Gastrocnemius medialis (tissue), 4 donors: ENCODE data around the gene KCND3. TPM values are rescaled to one million over a fixed set of nuclear protein-coding genes. Genes with fewer than 3 reads are reported as not detected.

ENCODE experiments used
- ATAC-seq, 2 donors: fragments of 150-250 bp; one replicate each; pipeline ENCODE4 v1.9.1; 2016
- DNase-seq, 2 donors: peaks; one replicate each; pipeline ENCODE4 v3.0.0-alpha.2; 2019
- H3K27ac ChIP-seq, 4 donors: fragments of 200-600 bp; sonication (generic); 1 replicate in 1 of 4; 2 replicates in 3 of 4; pipeline ENCODE4 v1.5.1; 2016 to 2018; ENCODE audit warnings: mild to moderate bottlenecking in 2 of 4, moderate library complexity in 1 of 4
- H3K27me3 ChIP-seq, 3 donors: fragments of 200-600 bp; sonication (generic) in 2 of 3; 1 replicate in 1 of 3; 2 replicates in 2 of 3; pipeline versions ENCODE4 v1.5.1 to v1.6.0; 2016 to 2019; ENCODE audit warnings: mild to moderate bottlenecking in 1 of 3, moderate library complexity in 1 of 3
- H3K36me3 ChIP-seq, 2 donors: fragments of 200-600 bp; sonication (generic) in 1 of 2; one replicate each; pipeline ENCODE4 v1.5.1; 2017 to 2018
- H3K4me1 ChIP-seq, 2 donors: fragments of 200-600 bp; sonication (generic) in 1 of 2; one replicate each; pipeline ENCODE4 v1.5.1; 2016 to 2017; ENCODE audit warnings: mild to moderate bottlenecking in 2 of 2
- H3K4me3 ChIP-seq, 4 donors: fragments of 200-600 bp; sonication (generic) in 3 of 4; 1 replicate in 1 of 4; 2 replicates in 3 of 4; pipeline ENCODE4 v1.5.1; 2016 to 2019; ENCODE audit warnings: mild to moderate bottlenecking in 2 of 4
- H3K9me3 ChIP-seq, 3 donors: fragments of 200-600 bp; sonication (generic) in 2 of 3; 1 replicate in 1 of 3; 2 replicates in 2 of 3; pipeline ENCODE4 v1.5.1; 2016 to 2019
- CTCF ChIP-seq, 5 experiments: fragments of 450-650 bp in 3 of 5; fragments of 200-600 bp in 2 of 5; sonication (generic) in 2 of 5; IDR thresholded peaks in 4 of 5; conservative IDR thresholded peaks in 1 of 5; 1 replicate in 4 of 5; 2 replicates in 1 of 5; pipeline ENCODE4 v1.5.1; 2016 to 2019; ENCODE audit warnings: antibody characterized with exemption in 5 of 5, mild to moderate bottlenecking in 3 of 5, moderate library complexity in 3 of 5
- POLR2A ChIP-seq, 2 donors: fragments of 450-650 bp; IDR thresholded peaks; one replicate each; pipeline ENCODE4 v1.6.1; 2017; ENCODE audit warnings: antibody characterized with exemption in 2 of 2, mild to moderate bottlenecking in 2 of 2, moderate library complexity in 2 of 2
- in situ Hi-C, 4 donors: fragments of 200-750 bp; cut with MboI; loops; one replicate each; pipeline versions ENCODE4 v1.15.0 to v1.8.0; 2017; ENCODE audit warnings: low sequenced_read_pairs in 4 of 4
- intact Hi-C: fragments of 100-400 bp; cut with DNase I; formaldehyde crosslinking; loops from one replicate; pipeline ENCODE4 v1.15.1; 2023; ENCODE audit warnings: low total_unique reads
- total RNA-seq, 4 donors: library from RNA; depleted of rRNA; stranded (reverse); fragments of >200 nt; gene quantifications; one replicate each; pipeline versions ENCODE4 v1.1.0 to v1.2.3, GENCODE V29; 2016

Gene KCND3
- total RNA-seq, 4 donors from 2014 or later: 1.2 to 2.6 (median 1.5) TPM

GRCh38 chr1:111776861-111777260 lies 212.6 kb downstream of the KCND3 start:
- ATAC-seq (no peak), DNase-seq (no peak)
- no peak overlapping the region for H3K4me3 ChIP-seq
- TF ChIP-seq POLR2A (IDR thresholded peaks at IDR 0.05) (no peak), CTCF (IDR thresholded peaks at IDR 0.05 in 4 of 5, conservative IDR thresholded peaks at IDR 0.05 in 1 of 5) (no peak)
- no peak overlapping the region for H3K27ac ChIP-seq
- intact Hi-C loops: no loop called here
- in situ Hi-C loops: loop anchor here in 2 of 4 donors (10.0 to 25.0 kb wide), 3 partner anchors 210 to 560 kb away; partner anchors contain the start of genes KCND3 (in 2 of the 2) and CHI3L2 (in 1 of the 2)
- no peaks in the 10 kb centered on the region for H3K9me3 ChIP-seq
- no peaks in the 10 kb centered on the region for H3K36me3 ChIP-seq
- H3K4me1 ChIP-seq: no peaks in the 10 kb centered on the region
- no peaks in the 10 kb centered on the region for H3K27me3 ChIP-seq

GRCh38 chr1:111776391-111776790 lies 213.1 kb downstream of the KCND3 start:
- Histone ChIP-seq H3K4me3 (no peak overlapping the region), H3K4me1 (no peaks in the 10 kb centered on the region), H3K36me3 (no peaks in the 10 kb centered on the region), H3K27ac (no peak overlapping the region), H3K9me3 (no peaks in the 10 kb centered on the region), H3K27me3 (no peaks in the 10 kb centered on the region)
- TF ChIP-seq CTCF (IDR thresholded peaks at IDR 0.05 in 4 of 5, conservative IDR thresholded peaks at IDR 0.05 in 1 of 5) (no peak), POLR2A (IDR thresholded peaks at IDR 0.05) (no peak)
- intact Hi-C loops: no loop called here
- DNase-seq (no peak), ATAC-seq (no peak)
- in situ Hi-C loops: loop anchor here in 2 of 4 donors (10.0 to 25.0 kb wide), 3 partner anchors 211 to 561 kb away; partner anchors contain the start of genes KCND3 (in 2 of the 2) and CHI3L2 (in 1 of the 2)

- intact Hi-C loops (no loop called here), in situ Hi-C loops (loop anchor here in 2 of 4 donors (10.0 to 25.0 kb wide), 3 partner anchors 211 to 561 kb away; partner anchors contain the start of genes KCND3 (in 2 of the 2) and CHI3L2 (in 1 of the 2))
- no peak overlapping the region for H3K27ac ChIP-seq
Measured at GRCh38 chr1:111775966-111776365, 213.5 kb downstream of the KCND3 start.

GRCh38 chr1:111770916-111771315 lies 218.6 kb downstream of the KCND3 start:
- DNase-seq (no peak), ATAC-seq (no peak)
- H3K9me3 ChIP-seq: no peaks in the 10 kb centered on the region
- no peak overlapping the region for H3K4me3 ChIP-seq
- H3K27me3 ChIP-seq: no peaks in the 10 kb centered on the region
- TF ChIP-seq CTCF (IDR thresholded peaks at IDR 0.05 in 4 of 5, conservative IDR thresholded peaks at IDR 0.05 in 1 of 5): no peak
- TF ChIP-seq POLR2A (IDR thresholded peaks at IDR 0.05): no peak
- in situ Hi-C loops: loop anchor here in 2 of 4 donors (10.0 to 25.0 kb wide), 2 partner anchors 546 to 634 kb away; partner anchors contain the start of genes CEPT1 (in 2 of the 2), DRAM2 (in 2 of the 2) and CHI3L2 (in 1 of the 2)
- H3K36me3 ChIP-seq: peaks cover 0 to 19% of the 10 kb centered on the region in 2 donors
- intact Hi-C loops: no loop called here
- peaks cover 4 to 7% of the 10 kb centered on the region in 2 donors for H3K4me1 ChIP-seq
- no peak overlapping the region for H3K27ac ChIP-seq

More at GRCh38 chr1:111775966-111776365, 213.5 kb downstream of the KCND3 start:
- no peak for DNase-seq
- H3K9me3 ChIP-seq: no peaks in the 10 kb centered on the region
- no peaks in the 10 kb centered on the region for H3K36me3 ChIP-seq
- H3K4me3 ChIP-seq: no peak overlapping the region
- ATAC-seq: no peak
- no peaks in the 10 kb centered on the region for H3K4me1 ChIP-seq
- H3K27me3 ChIP-seq: no peaks in the 10 kb centered on the region
- no peak for TF ChIP-seq CTCF (IDR thresholded peaks at IDR 0.05 in 4 of 5, conservative IDR thresholded peaks at IDR 0.05 in 1 of 5)
- TF ChIP-seq POLR2A (IDR thresholded peaks at IDR 0.05): no peak
